H1 (cell line): ENCODE results near the gene ZNF705A.
"Not testable (repeated sequence)": the region's sequence is repeated elsewhere in the genome, so short reads cannot be mapped to it uniquely, and the experiment has no call there.

Experiments used
- CTBP2 ChIP-seq: IDR thresholded peaks from 2 replicates; pipeline ENCODE4 v1.7.0; 2011; ENCODE audit warnings: borderline replicate concordance, mild to moderate bottlenecking, moderate library complexity, mixed read lengths, low read length; ENCODE audit not compliant: insufficient read depth, insufficient read length
- EP300 ChIP-seq, 2 experiments: IDR thresholded peaks; 1 replicate in 1 of 2; 2 replicates in 1 of 2; pipeline ENCODE4 v1.6.1; 2011 to 2012; ENCODE audit warnings: low read depth in 2 of 2, low read length in 2 of 2, mild to moderate bottlenecking in 2 of 2, borderline replicate concordance in 1 of 2, inconsistent platforms in 1 of 2, moderate library complexity in 1 of 2
- EZH2 ChIP-seq: fragments of 200-600 bp; sonication (generic); IDR thresholded peaks from 2 replicates; pipeline ENCODE4 v1.7.1; 2012; ENCODE audit warnings: low read depth, mild to moderate bottlenecking, moderate library complexity, low read length, inconsistent platforms; ENCODE audit not compliant: severe bottlenecking
- HDAC6 ChIP-seq: IDR thresholded peaks from one replicate; pipeline ENCODE4 v1.7.1; 2012; ENCODE audit warnings: low read depth, mild to moderate bottlenecking, inconsistent platforms, low read length, moderate library complexity
- MAFK ChIP-seq: IDR thresholded peaks from 2 replicates; pipeline ENCODE4 v1.6.1; 2012; ENCODE audit warnings: low read depth, mild to moderate bottlenecking, improper control_type of control experiment, low read length
- POLR2A ChIP-seq, 2 experiments: IDR thresholded peaks; 1 replicate in 1 of 2; 2 replicates in 1 of 2; pipeline ENCODE4 v1.6.1; 2011; ENCODE audit warnings: low read depth in 2 of 2, low read length in 2 of 2, mild to moderate bottlenecking in 2 of 2; ENCODE audit errors: control extremely low read depth in 1 of 2
- POLR2AphosphoS5 ChIP-seq: IDR thresholded peaks from 2 replicates; pipeline ENCODE4 v1.6.1; 2011; ENCODE audit warnings: low read depth, low read length
- TF ChIP-seq, protein P1 (sequence below), 3 experiments: IDR thresholded peaks; 1 replicate in 2 of 3; 2 replicates in 1 of 3; pipeline versions ENCODE4 v1.5.1 to v1.6.1; 2011; ENCODE audit warnings: low read length in 3 of 3, mild to moderate bottlenecking in 3 of 3, inconsistent platforms in 2 of 3, low read depth in 1 of 3, moderate library complexity in 1 of 3; ENCODE audit not compliant: insufficient read depth in 1 of 3; ENCODE audit errors: control extremely low read depth in 1 of 3
- TF ChIP-seq, protein P2 (sequence below): IDR thresholded peaks from 2 replicates; pipeline ENCODE4 v1.6.1; 2012; ENCODE audit warnings: low read length, inconsistent platforms

DNA sequence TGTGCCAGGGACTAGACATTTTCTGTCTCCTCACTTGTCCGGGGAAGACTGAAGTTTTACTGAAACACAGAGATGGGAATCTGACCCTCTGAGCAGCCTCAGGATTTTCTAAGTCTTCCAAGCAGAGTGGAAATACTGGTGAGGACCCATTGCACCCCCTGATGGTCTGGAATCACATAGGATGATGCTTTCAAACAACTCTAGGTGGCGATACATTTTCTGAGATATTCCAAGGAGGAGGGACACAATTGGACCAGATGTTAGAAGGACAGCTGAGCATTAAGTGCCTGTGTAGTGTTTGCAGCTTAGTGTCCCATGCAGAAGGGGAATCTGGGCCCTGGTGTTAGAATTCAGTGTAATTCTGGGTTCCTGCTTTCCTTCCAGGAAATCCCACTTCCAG is 31.3 kb downstream of the ZNF705A start:
- not testable (repeated sequence) for TF ChIP-seq EP300 (IDR thresholded peaks at IDR 0.05; ENCODE audit: borderline replicate concordance in 1 of 2, low read depth in 2 of 2, low read length in 2 of 2); POLR2A (IDR thresholded peaks at IDR 0.05; ENCODE audit: control extremely low read depth in 1 of 2, low read depth in 2 of 2, low read length in 2 of 2); EZH2; POLR2AphosphoS5; HDAC6; CTBP2; MAFK
- TF ChIP-seq, protein P1, sequence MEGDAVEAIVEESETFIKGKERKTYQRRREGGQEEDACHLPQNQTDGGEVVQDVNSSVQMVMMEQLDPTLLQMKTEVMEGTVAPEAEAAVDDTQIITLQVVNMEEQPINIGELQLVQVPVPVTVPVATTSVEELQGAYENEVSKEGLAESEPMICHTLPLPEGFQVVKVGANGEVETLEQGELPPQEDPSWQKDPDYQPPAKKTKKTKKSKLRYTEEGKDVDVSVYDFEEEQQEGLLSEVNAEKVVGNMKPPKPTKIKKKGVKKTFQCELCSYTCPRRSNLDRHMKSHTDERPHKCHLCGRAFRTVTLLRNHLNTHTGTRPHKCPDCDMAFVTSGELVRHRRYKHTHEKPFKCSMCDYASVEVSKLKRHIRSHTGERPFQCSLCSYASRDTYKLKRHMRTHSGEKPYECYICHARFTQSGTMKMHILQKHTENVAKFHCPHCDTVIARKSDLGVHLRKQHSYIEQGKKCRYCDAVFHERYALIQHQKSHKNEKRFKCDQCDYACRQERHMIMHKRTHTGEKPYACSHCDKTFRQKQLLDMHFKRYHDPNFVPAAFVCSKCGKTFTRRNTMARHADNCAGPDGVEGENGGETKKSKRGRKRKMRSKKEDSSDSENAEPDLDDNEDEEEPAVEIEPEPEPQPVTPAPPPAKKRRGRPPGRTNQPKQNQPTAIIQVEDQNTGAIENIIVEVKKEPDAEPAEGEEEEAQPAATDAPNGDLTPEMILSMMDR (IDR thresholded peaks at IDR 0.05; ENCODE audit: control extremely low read depth in 1 of 3, insufficient read depth in 1 of 3, low read depth in 1 of 3, low read length in 3 of 3) = peak in 1 of 3 experiments; percentile 22; a peak in 1 of 4 replicates
- TF ChIP-seq, protein P2, sequence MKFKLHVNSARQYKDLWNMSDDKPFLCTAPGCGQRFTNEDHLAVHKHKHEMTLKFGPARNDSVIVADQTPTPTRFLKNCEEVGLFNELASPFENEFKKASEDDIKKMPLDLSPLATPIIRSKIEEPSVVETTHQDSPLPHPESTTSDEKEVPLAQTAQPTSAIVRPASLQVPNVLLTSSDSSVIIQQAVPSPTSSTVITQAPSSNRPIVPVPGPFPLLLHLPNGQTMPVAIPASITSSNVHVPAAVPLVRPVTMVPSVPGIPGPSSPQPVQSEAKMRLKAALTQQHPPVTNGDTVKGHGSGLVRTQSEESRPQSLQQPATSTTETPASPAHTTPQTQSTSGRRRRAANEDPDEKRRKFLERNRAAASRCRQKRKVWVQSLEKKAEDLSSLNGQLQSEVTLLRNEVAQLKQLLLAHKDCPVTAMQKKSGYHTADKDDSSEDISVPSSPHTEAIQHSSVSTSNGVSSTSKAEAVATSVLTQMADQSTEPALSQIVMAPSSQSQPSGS = not testable (repeated sequence)
